ENCODE results near the gene RGR.
A peak's percentile ranks its signal among the peaks of the same experiment; 100 is the strongest.

RGR gene

DNA sequence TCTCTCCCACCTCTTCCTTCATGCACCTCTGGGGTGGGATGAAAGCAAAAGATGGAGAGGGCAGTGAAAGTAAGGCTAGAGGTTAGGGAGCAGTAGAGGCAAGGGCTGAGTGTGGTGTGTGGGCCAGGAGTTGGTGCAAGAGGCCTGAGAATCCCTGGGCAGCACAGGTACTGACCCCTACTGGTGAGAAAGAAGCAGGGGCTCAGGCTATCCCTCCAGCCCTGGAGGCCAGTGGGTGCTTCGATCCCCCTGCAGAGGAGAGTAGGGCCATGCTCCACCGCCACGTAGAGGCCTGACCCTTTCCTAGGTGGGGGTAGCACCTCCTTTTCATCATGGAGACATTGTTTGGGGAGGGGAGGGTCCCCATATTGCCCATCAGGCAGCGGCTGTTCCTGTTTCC is 40.7 kb upstream of the RGR start:
- FAIRE-seq = peak; percentile 33
- no peak for TF ChIP-seq POLR2AphosphoS5 (IDR thresholded peaks at IDR 0.05; ENCODE audit: low read depth, low read length)
- TF ChIP-seq POU2F2 (IDR thresholded peaks at IDR 0.05; ENCODE audit: low read depth, low read length) = no peak
- no peak for TF ChIP-seq PAX5 (IDR thresholded peaks at IDR 0.05; ENCODE audit: insufficient read depth, low read length, severe bottlenecking)
- no peak for TF ChIP-seq SPI1 (IDR thresholded peaks at IDR 0.05; ENCODE audit: low read depth, low read length)
- no peak for TF ChIP-seq TAF1 (IDR thresholded peaks at IDR 0.05; ENCODE audit: low read depth, low read length)
- no peak for TF ChIP-seq POLR2A (IDR thresholded peaks at IDR 0.05; ENCODE audit: low read depth, low read length)
- peak; percentile 45 for DNase-seq (ENCODE audit: insufficient read length, low spot score)

DNA sequence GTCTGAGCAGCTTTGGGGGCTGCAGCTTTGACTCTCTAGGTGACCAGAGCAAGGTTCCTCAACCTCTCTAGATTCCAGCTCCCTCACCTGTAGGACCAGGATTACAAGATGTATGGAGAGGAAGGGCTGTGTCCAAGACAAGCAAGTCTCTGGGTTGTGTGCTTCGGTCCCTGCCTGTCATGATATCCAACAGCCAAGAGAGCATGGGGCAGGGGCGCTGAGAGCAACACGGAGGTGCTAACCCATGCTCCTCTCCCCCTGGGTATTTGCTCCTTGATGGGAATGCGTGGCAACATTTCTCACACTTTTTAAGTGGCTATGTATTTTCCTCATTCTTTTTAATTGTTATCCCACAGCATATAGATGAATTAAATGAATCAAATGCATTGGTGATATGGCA is 40.2 kb upstream of the RGR start:
- DNase-seq (ENCODE audit: insufficient read length, low spot score) = no peak
- FAIRE-seq = no peak
- TF ChIP-seq SPI1 (IDR thresholded peaks at IDR 0.05; ENCODE audit: low read depth, low read length) = no peak

DNA sequence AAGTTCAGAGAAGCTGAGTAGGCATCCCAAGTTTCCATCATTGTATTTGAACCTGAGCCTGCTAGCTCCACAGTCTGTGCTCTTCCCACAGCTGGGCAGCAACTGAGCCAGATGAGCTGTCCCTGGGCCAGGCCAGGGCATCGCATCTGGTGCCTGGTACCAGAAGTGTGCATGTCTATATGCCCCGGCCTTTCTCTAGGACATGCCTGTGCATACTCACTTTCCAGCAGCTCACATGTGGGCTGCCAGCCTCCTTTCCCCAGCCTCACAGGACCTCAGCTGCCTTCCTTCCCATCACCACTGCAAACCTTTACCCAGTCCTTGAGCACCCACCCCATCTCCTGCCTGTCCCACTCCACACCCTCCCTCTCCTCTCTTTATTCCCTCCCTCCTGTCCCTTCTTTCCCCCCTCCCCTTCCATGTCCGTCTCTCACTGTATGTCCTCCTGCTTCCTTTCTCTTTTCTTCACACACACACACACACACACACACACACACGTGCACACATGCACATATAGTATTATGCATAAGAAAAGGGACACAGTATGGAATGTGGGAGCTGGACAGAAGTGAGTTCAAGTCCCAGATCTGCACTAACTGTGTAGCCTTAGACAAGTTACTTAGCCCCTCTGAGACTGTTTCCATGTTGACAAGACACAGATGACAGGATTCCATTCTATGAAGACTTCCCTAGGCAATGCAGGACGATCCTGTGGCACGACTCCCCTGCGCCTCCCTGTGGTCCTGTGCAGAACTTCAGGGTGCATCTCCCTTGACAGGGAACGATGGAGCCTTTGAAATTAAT is 39.6 kb upstream of the RGR start:
- TF ChIP-seq POLR2A (IDR thresholded peaks at IDR 0.05; ENCODE audit: low read depth, low read length) (no peak), SPI1 (IDR thresholded peaks at IDR 0.05; ENCODE audit: low read depth, low read length) (0 out of 2 replicates have a peak, but pooled peaks have one; percentile 21)
- DNase-seq (ENCODE audit: insufficient read length, low spot score) = peak; percentile 55
- peak; percentile 62 for FAIRE-seq

- no peak for DNase-seq (ENCODE audit: insufficient read length, low spot score)
- FAIRE-seq = no peak
- TF ChIP-seq POLR2AphosphoS5 (IDR thresholded peaks at IDR 0.05; ENCODE audit: low read depth, low read length) (no peak), TAF1 (IDR thresholded peaks at IDR 0.05; ENCODE audit: low read depth, low read length) (no peak), POU2F2 (IDR thresholded peaks at IDR 0.05; ENCODE audit: low read depth, low read length) (no peak), POLR2A (IDR thresholded peaks at IDR 0.05; ENCODE audit: low read depth, low read length) (no peak), SPI1 (IDR thresholded peaks at IDR 0.05; ENCODE audit: low read depth, low read length) (no peak), PAX5 (IDR thresholded peaks at IDR 0.05; ENCODE audit: insufficient read depth, low read length, severe bottlenecking) (no peak)
Measured at GRCh38 chr10:84205853-84206525, 38.9 kb upstream of the RGR start.

- DNase-seq (ENCODE audit: insufficient read length, low spot score) (no peak), FAIRE-seq (no peak)
- TF ChIP-seq SPI1 (IDR thresholded peaks at IDR 0.05; ENCODE audit: low read depth, low read length) = no peak
- no peak for TF ChIP-seq POU2F2 (IDR thresholded peaks at IDR 0.05; ENCODE audit: low read depth, low read length)
- TF ChIP-seq POLR2AphosphoS5 (IDR thresholded peaks at IDR 0.05; ENCODE audit: low read depth, low read length) = no peak
- no peak for TF ChIP-seq TAF1 (IDR thresholded peaks at IDR 0.05; ENCODE audit: low read depth, low read length)
- TF ChIP-seq POLR2A (IDR thresholded peaks at IDR 0.05; ENCODE audit: low read depth, low read length) = no peak
- TF ChIP-seq PAX5 (IDR thresholded peaks at IDR 0.05; ENCODE audit: insufficient read depth, low read length, severe bottlenecking) = no peak
Measured at GRCh38 chr10:84208023-84208422, 36.8 kb upstream of the RGR start.

GRCh38 chr10:84211566-84211965 is 33.3 kb upstream of the RGR start:
- TF ChIP-seq POLR2AphosphoS5 (IDR thresholded peaks at IDR 0.05; ENCODE audit: low read depth, low read length) (no peak), SPI1 (IDR thresholded peaks at IDR 0.05; ENCODE audit: low read depth, low read length) (no peak), POU2F2 (IDR thresholded peaks at IDR 0.05; ENCODE audit: low read depth, low read length) (no peak), TAF1 (IDR thresholded peaks at IDR 0.05; ENCODE audit: low read depth, low read length) (no peak), POLR2A (IDR thresholded peaks at IDR 0.05; ENCODE audit: low read depth, low read length) (no peak), PAX5 (IDR thresholded peaks at IDR 0.05; ENCODE audit: insufficient read depth, low read length, severe bottlenecking) (no peak)
- FAIRE-seq = no peak
- DNase-seq (ENCODE audit: insufficient read length, low spot score) = no peak

DNA sequence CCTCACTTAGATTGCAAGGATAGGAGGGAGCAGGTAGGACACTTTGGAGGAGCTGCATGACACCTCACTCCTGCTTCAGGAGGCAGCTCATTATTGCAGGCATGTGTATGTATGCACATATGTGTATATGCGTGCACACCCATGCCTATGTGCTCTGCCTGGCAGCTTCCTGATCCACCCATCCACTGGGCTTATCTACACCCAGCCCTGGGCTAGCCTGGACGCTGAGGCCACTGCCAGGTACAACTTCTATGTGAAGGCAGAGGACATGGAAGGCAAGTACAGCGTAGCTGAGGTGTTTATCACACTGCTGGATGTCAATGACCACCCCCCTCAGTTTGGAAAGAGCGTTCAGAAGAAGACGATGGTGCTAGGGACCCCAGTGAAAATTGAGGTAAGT is 32.8 kb upstream of the RGR start:
- no peak for FAIRE-seq
- DNase-seq (ENCODE audit: insufficient read length, low spot score) = no peak
- no peak for TF ChIP-seq POLR2AphosphoS5 (IDR thresholded peaks at IDR 0.05; ENCODE audit: low read depth, low read length)
- no peak for TF ChIP-seq POLR2A (IDR thresholded peaks at IDR 0.05; ENCODE audit: low read depth, low read length)
- TF ChIP-seq POU2F2 (IDR thresholded peaks at IDR 0.05; ENCODE audit: low read depth, low read length) = no peak
- no peak for TF ChIP-seq TAF1 (IDR thresholded peaks at IDR 0.05; ENCODE audit: low read depth, low read length)
- TF ChIP-seq PAX5 (IDR thresholded peaks at IDR 0.05; ENCODE audit: insufficient read depth, low read length, severe bottlenecking) = no peak
- TF ChIP-seq SPI1 (IDR thresholded peaks at IDR 0.05; ENCODE audit: low read depth, low read length) = no peak

DNA sequence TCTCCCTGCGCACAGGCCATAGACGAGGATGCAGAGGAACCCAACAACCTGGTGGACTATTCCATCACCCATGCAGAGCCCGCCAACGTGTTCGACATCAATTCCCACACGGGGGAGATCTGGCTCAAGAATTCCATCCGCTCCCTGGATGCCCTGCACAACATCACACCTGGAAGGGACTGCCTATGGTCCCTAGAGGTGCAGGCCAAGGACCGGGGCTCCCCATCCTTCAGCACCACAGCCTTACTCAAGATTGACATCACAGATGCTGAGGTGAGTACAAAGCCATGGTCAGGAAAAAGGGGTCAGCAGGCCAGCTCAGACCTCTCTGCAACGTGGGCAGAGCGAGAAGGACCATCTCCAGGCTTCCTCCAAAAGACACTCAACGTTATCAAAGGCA is 31.8 kb upstream of the RGR start:
- no peak for DNase-seq (ENCODE audit: insufficient read length, low spot score)
- no peak for TF ChIP-seq POLR2AphosphoS5 (IDR thresholded peaks at IDR 0.05; ENCODE audit: low read depth, low read length)
- no peak for TF ChIP-seq PAX5 (IDR thresholded peaks at IDR 0.05; ENCODE audit: insufficient read depth, low read length, severe bottlenecking)
- TF ChIP-seq SPI1 (IDR thresholded peaks at IDR 0.05; ENCODE audit: low read depth, low read length) = no peak
- TF ChIP-seq TAF1 (IDR thresholded peaks at IDR 0.05; ENCODE audit: low read depth, low read length) = no peak
- TF ChIP-seq POLR2A (IDR thresholded peaks at IDR 0.05; ENCODE audit: low read depth, low read length) = no peak
- no peak for TF ChIP-seq POU2F2 (IDR thresholded peaks at IDR 0.05; ENCODE audit: low read depth, low read length)
- FAIRE-seq = no peak

DNA sequence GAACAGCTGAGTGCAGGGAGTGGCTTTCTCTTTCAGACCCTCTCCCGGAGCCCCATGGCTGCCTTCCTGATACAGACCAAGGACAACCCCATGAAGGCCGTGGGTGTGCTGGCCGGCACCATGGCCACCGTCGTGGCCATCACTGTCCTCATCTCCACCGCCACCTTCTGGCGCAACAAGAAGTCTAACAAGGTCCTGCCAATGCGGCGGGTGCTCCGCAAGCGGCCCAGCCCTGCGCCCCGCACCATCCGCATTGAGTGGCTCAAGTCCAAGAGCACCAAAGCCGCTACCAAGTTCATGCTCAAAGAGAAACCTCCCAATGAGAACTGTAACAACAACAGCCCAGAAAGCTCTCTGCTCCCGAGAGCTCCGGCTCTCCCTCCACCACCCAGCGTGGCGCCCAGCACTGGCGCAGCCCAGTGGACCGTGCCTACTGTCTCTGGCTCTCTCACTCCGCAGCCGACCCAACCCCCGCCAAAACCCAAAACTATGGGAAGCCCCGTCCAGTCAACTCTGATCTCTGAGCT is 30.7 kb upstream of the RGR start:
- DNase-seq (ENCODE audit: insufficient read length, low spot score) (no peak), FAIRE-seq (no peak)
- TF ChIP-seq PAX5 (IDR thresholded peaks at IDR 0.05; ENCODE audit: insufficient read depth, low read length, severe bottlenecking) (no peak), SPI1 (IDR thresholded peaks at IDR 0.05; ENCODE audit: low read depth, low read length) (no peak), TAF1 (IDR thresholded peaks at IDR 0.05; ENCODE audit: low read depth, low read length) (no peak), POLR2A (IDR thresholded peaks at IDR 0.05; ENCODE audit: low read depth, low read length) (no peak), POLR2AphosphoS5 (IDR thresholded peaks at IDR 0.05; ENCODE audit: low read depth, low read length) (no peak), POU2F2 (IDR thresholded peaks at IDR 0.05; ENCODE audit: low read depth, low read length) (no peak)

Measured in GM12891 (cell line).